Fibroblast of peridontal ligament (primary cell): ENCODE measurements around the gene SVEP1.

ENCODE experiments used
- DNase-seq: peaks from one replicate; pipeline ENCODE4 v3.0.0-alpha.2; 2010; ENCODE audit errors: extremely low read depth

Gene SVEP1

GRCh38 chr9:110320651-110321445 lies 258.7 kb downstream of the SVEP1 start:
- peak; percentile 35 for DNase-seq

- DNase-seq: no peak
These were observed 259.6 kb downstream of the SVEP1 start for GRCh38 chr9:110319781-110320492.

- DNase-seq: no peak
These were observed 261.6 kb downstream of the SVEP1 start for GRCh38 chr9:110317911-110318310.

DNA sequence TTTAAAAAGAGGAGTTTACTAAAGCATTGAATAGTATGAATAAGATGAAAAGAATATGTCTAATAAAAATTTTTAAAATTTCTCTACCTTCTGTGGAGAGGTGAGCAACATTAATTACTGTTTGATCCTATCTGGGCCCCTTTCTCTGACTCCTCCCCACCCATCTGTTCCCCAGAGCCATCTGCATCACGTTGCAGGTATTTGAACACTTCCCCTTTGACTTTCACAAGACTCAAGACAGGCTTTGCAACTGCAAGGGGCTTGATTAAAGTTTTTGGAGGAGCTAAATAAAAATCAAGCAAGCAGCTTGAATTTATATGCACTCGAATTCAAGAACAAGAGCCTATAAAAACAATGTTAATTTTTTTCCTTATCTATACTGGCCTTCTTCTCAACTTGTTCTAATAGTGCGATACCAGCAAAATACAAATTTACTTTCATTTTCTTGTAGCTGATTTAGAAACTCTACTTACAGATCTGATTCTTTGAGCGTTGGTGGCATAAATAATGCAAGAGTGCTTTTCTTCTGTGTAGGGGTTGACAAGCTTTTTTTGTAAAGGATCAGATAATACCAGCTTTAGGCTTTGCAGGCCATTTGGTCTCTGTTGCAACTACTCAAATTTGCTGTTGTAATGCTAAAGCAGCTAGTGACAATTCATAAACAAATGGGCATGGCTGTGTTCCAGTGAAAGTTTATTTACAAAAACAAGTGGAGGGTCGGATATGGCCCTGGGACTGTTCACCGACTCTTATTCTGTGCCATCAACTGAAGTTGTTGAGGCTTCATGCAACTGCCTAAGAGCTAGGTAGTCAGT lies 263.1 kb downstream of the SVEP1 start:
- no peak for DNase-seq
